Mesenteric fat pad (tissue), 1 donor: ENCODE results near the gene NOP56. TPM values are rescaled to one million over a fixed set of nuclear protein-coding genes. Genes with fewer than 3 reads are reported as not detected.
"Not testable (repeated sequence)": the region's sequence is repeated elsewhere in the genome, so short reads cannot be mapped to it uniquely, and the experiment has no call there.

Experiments used
- DNase-seq: peaks from one replicate; pipeline ENCODE4 v3.0.0-alpha.2; 2020; ENCODE audit warnings: low spot score
- total RNA-seq: library from RNA; stranded (reverse); fragmentation: NEBNext Ultra II Directional; extraction: Animal tissue kit (Norgen Biotek cat#: 25700); gene quantifications from one replicate; pipeline ENCODE4 v1.2.1, GENCODE V29; 2021
- donor health status: DM: yes; HTN: yes; CAD: no.

Gene NOP56
- total RNA-seq, 1 donor from 2014 or later, result 165 TPM

- DNase-seq, result not testable (repeated sequence)
Observed at GRCh38 chr20:2684817-2685216, 32.4 kb downstream of the NOP56 start.

GRCh38 chr20:2687514-2687913, 35.1 kb downstream of the NOP56 start:
- DNase-seq, result no peak

- no peak for DNase-seq
Observed at GRCh38 chr20:2688041-2688591, 35.7 kb downstream of the NOP56 start.

- peak; percentile 69 for DNase-seq
Observed at GRCh38 chr20:2690213-2690612, 37.8 kb downstream of the NOP56 start.

GRCh38 chr20:2690718-2691117, 38.3 kb downstream of the NOP56 start:
- DNase-seq, result peak; percentile 78

- peak; percentile 60 for DNase-seq
Observed at GRCh38 chr20:2691127-2691526, 38.7 kb downstream of the NOP56 start.

GRCh38 chr20:2691663-2692035, 39.2 kb downstream of the NOP56 start:
- DNase-seq, result peak; percentile 85

GRCh38 chr20:2692036-2692885, 39.8 kb downstream of the NOP56 start, which contains the start of gene EBF4:
Gene EBF4, plus strand, starts transcription at chr20:2692780. Its CDS starts 866 bp downstream, at chr20:2693646.
- peak; percentile 86 for DNase-seq

- no peak for DNase-seq
Observed at GRCh38 chr20:2692886-2693285, 40.5 kb downstream of the NOP56 start.

GRCh38 chr20:2693286-2694007, 41.0 kb downstream of the NOP56 start:
- DNase-seq, result peak; percentile 88

GRCh38 chr20:2694008-2694471, 41.6 kb downstream of the NOP56 start:
- DNase-seq, result peak; percentile 76

- DNase-seq, result peak; percentile 77
Observed at GRCh38 chr20:2694519-2694918, 42.1 kb downstream of the NOP56 start.

GRCh38 chr20:2695206-2695983, 43.0 kb downstream of the NOP56 start:
- DNase-seq, result no peak

GRCh38 chr20:2695984-2696525, 43.6 kb downstream of the NOP56 start:
- DNase-seq, result peak; percentile 62

- peak; percentile 76 for DNase-seq
Observed at GRCh38 chr20:2696646-2697045, 44.2 kb downstream of the NOP56 start.

- DNase-seq, result no peak
Observed at GRCh38 chr20:2697768-2698167, 45.3 kb downstream of the NOP56 start.

GRCh38 chr20:2698186-2698817, 45.9 kb downstream of the NOP56 start:
- peak; percentile 80 for DNase-seq

GRCh38 chr20:2698912-2699311, 46.5 kb downstream of the NOP56 start:
- no peak for DNase-seq

GRCh38 chr20:2699775-2700413, 47.5 kb downstream of the NOP56 start:
- no peak for DNase-seq
